ENCODE measurements around the gene SPDYE3.

SPDYE3 gene

DNA sequence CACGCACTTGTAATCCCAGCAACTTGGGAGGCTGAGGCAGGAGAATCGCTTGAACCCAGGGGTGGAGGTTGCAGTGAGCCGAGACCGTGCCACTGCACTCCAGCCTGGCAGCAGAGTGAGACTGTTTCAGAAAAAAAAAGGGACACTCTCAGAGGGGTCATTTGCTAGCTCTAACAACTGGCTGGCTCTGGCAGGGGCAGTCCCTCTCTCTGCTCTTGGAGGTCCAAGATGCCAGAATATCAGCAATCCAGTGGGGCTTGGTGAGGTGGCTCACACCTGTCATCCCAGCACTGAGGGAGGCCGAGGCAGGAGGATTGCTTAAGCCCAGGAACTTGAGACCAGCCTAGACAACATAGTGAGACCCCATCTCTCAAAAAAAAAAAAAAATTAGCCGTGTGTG, 63.2 kb downstream of the SPDYE3 start:
- no peak for DNase-seq (ENCODE audit: low spot score)

DNA sequence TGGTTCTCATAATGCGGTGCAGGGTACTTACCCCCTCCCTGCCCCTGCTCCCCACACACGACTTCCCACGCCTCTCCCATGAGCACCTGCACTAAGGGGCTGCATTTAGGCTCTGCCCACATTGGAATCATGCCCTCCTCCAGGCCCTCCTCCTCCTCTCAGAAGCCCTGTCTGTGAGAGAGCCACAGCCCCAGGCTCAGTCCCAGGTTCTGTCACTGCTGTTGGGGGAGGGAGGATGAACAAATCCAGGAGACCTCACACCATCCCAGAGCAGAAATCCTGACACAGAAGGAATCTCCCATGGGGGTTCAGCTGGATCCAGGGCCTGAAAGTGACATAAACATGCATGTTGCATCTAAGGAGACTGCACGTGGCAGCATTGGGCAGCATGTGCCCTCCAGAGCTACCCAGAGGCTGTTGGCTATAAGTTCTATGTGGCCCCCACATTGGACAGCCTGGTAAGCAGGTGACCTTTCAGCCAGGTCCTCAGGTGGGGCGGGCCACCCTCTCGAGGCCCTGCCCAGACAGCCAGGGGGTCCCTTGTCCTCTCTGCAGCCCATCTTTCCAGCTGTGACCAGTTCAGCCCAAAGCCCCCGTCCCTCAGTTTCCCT, 64.2 kb downstream of the SPDYE3 start:
- DNase-seq (ENCODE audit: low spot score) = no peak

Measured in kidney tubule cell (primary cell).